Spleen (tissue), 11 donors: ENCODE results near the gene CRYBB2. TPM values are rescaled to one million over a fixed set of nuclear protein-coding genes. Genes with fewer than 3 reads are reported as not detected.

Source experiments
- DNase-seq: peaks from one replicate; pipeline ENCODE4 v3.0.0-alpha.2; 2020
- H3K27ac ChIP-seq, 8 donors: fragments of 200-600 bp; sonication (generic) in 7 of 8; 1 replicate in 4 of 8; 2 replicates in 4 of 8; pipeline versions ENCODE4 v1.5.0 to v1.8.0; 2016 to 2021; ENCODE audit warnings: inconsistent platforms in 4 of 8, mild to moderate bottlenecking in 4 of 8, moderate library complexity in 1 of 8
- H3K27me3 ChIP-seq, 7 donors: fragments of 200-600 bp; sonication (generic) in 6 of 7; replicated peaks in 1 of 7; 1 replicate in 4 of 7; 2 replicates in 3 of 7; pipeline versions ENCODE4 v1.5.0 to v1.8.0; 2016 to 2021; ENCODE audit warnings: inconsistent platforms in 3 of 7, mild to moderate bottlenecking in 1 of 7
- H3K36me3 ChIP-seq, 6 donors: fragments of 200-600 bp; sonication (generic) in 5 of 6; 1 replicate in 4 of 6; 2 replicates in 2 of 6; pipeline versions ENCODE4 v1.5.0 to v1.8.0; 2016 to 2021; ENCODE audit warnings: inconsistent platforms in 2 of 6
- H3K4me1 ChIP-seq, 6 donors: fragments of 200-600 bp; sonication (generic) in 5 of 6; 1 replicate in 3 of 6; 2 replicates in 3 of 6; pipeline versions ENCODE4 v1.5.0 to v1.8.0; 2016 to 2021; ENCODE audit warnings: inconsistent platforms in 3 of 6
- H3K4me3 ChIP-seq, 8 donors: fragments of 200-600 bp; sonication (generic) in 7 of 8; 1 replicate in 4 of 8; 2 replicates in 4 of 8; pipeline versions ENCODE4 v1.5.0 to v1.8.0; 2016 to 2021; ENCODE audit warnings: inconsistent platforms in 4 of 8, mild to moderate bottlenecking in 4 of 8, moderate library complexity in 2 of 8
- H3K9me3 ChIP-seq, 8 donors: fragments of 200-600 bp; sonication (generic) in 7 of 8; 1 replicate in 4 of 8; 2 replicates in 4 of 8; pipeline versions ENCODE4 v1.5.0 to v1.8.0; 2016 to 2021; ENCODE audit warnings: inconsistent platforms in 4 of 8
- CTCF ChIP-seq, 11 experiments: fragments of 200-600 bp in 7 of 11; fragments of 450-650 bp in 4 of 11; sonication (generic) in 4 of 11; IDR thresholded peaks in 8 of 11; conservative IDR thresholded peaks in 3 of 11; 1 replicate in 7 of 11; 2 replicates in 4 of 11; pipeline versions ENCODE4 v1.4.0 to v1.8.0; 2016 to 2021; ENCODE audit warnings: antibody characterized with exemption in 11 of 11, inconsistent platforms in 4 of 11, mild to moderate bottlenecking in 1 of 11
- POLR2A ChIP-seq, 3 donors: fragments of 450-650 bp; IDR thresholded peaks; one replicate each; pipeline ENCODE4 v1.5.1; 2017; ENCODE audit warnings: antibody characterized with exemption in 3 of 3, mild to moderate bottlenecking in 1 of 3
- POLR2AphosphoS5 ChIP-seq, 3 donors: sonication (generic); formaldehyde crosslinking; IDR thresholded peaks; one replicate each; pipeline ENCODE4 v1.5.1; 2017; ENCODE audit warnings: antibody characterized with exemption in 3 of 3
- WGBS, 5 donors: extraction: QIAGEN DNeasy Blood & Tissue Kit in 3 of 5; methylation state at CpG; one replicate each; pipeline versions ENCODE4 v1.1.5 to v1.1.7; 2013 to 2018; 5-methylcytosine and 5-hydroxymethylcytosine counted together
- intact Hi-C: fragments of 100-400 bp; cut with DNase I; formaldehyde crosslinking; loops from one replicate; pipeline ENCODE4 v1.15.0; 2023; ENCODE audit warnings: low total_unique reads
- polyA plus RNA-seq, 3 donors: library from polyadenylated mRNA; stranded (reverse); fragments of 200-250 nt; gene quantifications; one replicate each; pipeline ENCODE4 v1.2.1, GENCODE V29; 2013
- total RNA-seq, 7 donors: library from RNA; depleted of rRNA in 3 of 7; stranded (reverse); fragments of >200 nt in 3 of 7; fragmentation: NEBNext Ultra II Directional in 4 of 7; extraction: Animal tissue kit (Norgen Biotek cat#: 25700) in 4 of 7; gene quantifications; one replicate each; pipeline versions ENCODE4 v1.1.0 to v1.2.1, GENCODE V29; 2016 to 2021
- donor health status: healthy with polysubstance abuse.
- donor health status: DM: no; HTN: no; CAD: no; lungs with moderate emphysema.
- donor health status: DM: no; HTN: no; CAD: no.
- donor health status: Bipolar disorder and iron deficiency.
- donor health status: healthy.
- donor health status: DM: no; HTN: no; CAD: no.
- donor health status: DM: yes; HTN: yes; CAD: no.

CRYBB2 gene
- total and polyA plus RNA-seq, 10 donors = 0.12 to 0.44 (median 0.15) TPM; not detected in 7

GRCh38 chr22:25183949-25184619 is 35.4 kb upstream of the CRYBB2 start:
- H3K36me3 ChIP-seq = peaks cover 0 to 45% (median 5%) of the 10 kb centered on the region in 6 donors

GRCh38 chr22:25186140-25186539 is 33.3 kb upstream of the CRYBB2 start:
- Histone ChIP-seq H3K27ac (no peak overlapping the region), H3K4me1 (no peaks in the 10 kb centered on the region), H3K27me3 (no peaks in the 10 kb centered on the region), H3K4me3 (no peak overlapping the region), H3K36me3 (peaks cover 0 to 44% (median 3%) of the 10 kb centered on the region in 6 donors), H3K9me3 (no peaks in the 10 kb centered on the region)
- intact Hi-C loops = no loop called here
- no peak for DNase-seq
- 81 to 96% (median 86%) methylated on average over 3 of the region's 3 CpGs for WGBS, 5 donors
- TF ChIP-seq POLR2A (IDR thresholded peaks at IDR 0.05) (no peak), POLR2AphosphoS5 (IDR thresholded peaks at IDR 0.05) (no peak), CTCF (IDR thresholded peaks at IDR 0.05 in 8 of 11, conservative IDR thresholded peaks at IDR 0.05 in 3 of 11) (no peak)

More at GRCh38 chr22:25183949-25184619, 35.4 kb upstream of the CRYBB2 start:
- H3K4me1 ChIP-seq = no peaks in the 10 kb centered on the region
- no peak for DNase-seq
- H3K9me3 ChIP-seq = peaks cover 0 to 14% (median 12%) of the 10 kb centered on the region in 8 donors
- H3K27me3 ChIP-seq = no peaks in the 10 kb centered on the region
- H3K27ac ChIP-seq = no peak overlapping the region
- WGBS, 5 donors = 83 to 93% (median 88%) methylated on average over 12 of the region's 12 CpGs
- TF ChIP-seq POLR2AphosphoS5 (IDR thresholded peaks at IDR 0.05) (no peak), CTCF (IDR thresholded peaks at IDR 0.05 in 8 of 11, conservative IDR thresholded peaks at IDR 0.05 in 3 of 11) (no peak), POLR2A (IDR thresholded peaks at IDR 0.05) (no peak)
- no peak overlapping the region for H3K4me3 ChIP-seq
- intact Hi-C loops = no loop called here

- Histone ChIP-seq H3K4me3 (no peak overlapping the region), H3K4me1 (no peaks in the 10 kb centered on the region), H3K36me3 (peaks cover 0 to 53% (median 3%) of the 10 kb centered on the region in 6 donors), H3K27me3 (no peaks in the 10 kb centered on the region), H3K27ac (no peak overlapping the region), H3K9me3 (no peaks in the 10 kb centered on the region)
- intact Hi-C loops = no loop called here
- TF ChIP-seq POLR2A (IDR thresholded peaks at IDR 0.05) = no peak
- 76 to 88% (median 83%) methylated on average over 6 of the region's 6 CpGs for WGBS, 5 donors
- DNase-seq = no peak
Measured at GRCh38 chr22:25187469-25187868, 32.0 kb upstream of the CRYBB2 start.

- Histone ChIP-seq H3K27me3 (no peaks in the 10 kb centered on the region), H3K9me3 (no peaks in the 10 kb centered on the region), H3K36me3 (peaks cover 0 to 60% (median 0%) of the 10 kb centered on the region in 6 donors), H3K4me3 (no peak overlapping the region), H3K27ac (no peak overlapping the region), H3K4me1 (no peaks in the 10 kb centered on the region)
- 82 to 90% (median 88%) methylated on average over 12 of the region's 12 CpGs for WGBS, 5 donors
- no peak for DNase-seq
- TF ChIP-seq CTCF (IDR thresholded peaks at IDR 0.05 in 8 of 11, conservative IDR thresholded peaks at IDR 0.05 in 3 of 11) (no peak), POLR2A (IDR thresholded peaks at IDR 0.05) (no peak), POLR2AphosphoS5 (IDR thresholded peaks at IDR 0.05) (no peak)
- intact Hi-C loops = no loop called here
Measured at GRCh38 chr22:25192406-25192805, 27.0 kb upstream of the CRYBB2 start.
